Neural cell (in vitro differentiated cells): ENCODE measurements around the gene NARS2.

Experiments
- EP300 ChIP-seq: fragments of 450-650 bp; conservative IDR thresholded peaks from 2 replicates; pipeline ENCODE4 v1.6.1; 2014; ENCODE audit warnings: antibody characterized with exemption, mild to moderate bottlenecking, moderate library complexity; ENCODE audit not compliant: poor library complexity, severe bottlenecking
- EZH2 ChIP-seq: fragments of 200-600, 300-800 bp; shearing (Covaris generic), sonication (generic); IDR thresholded peaks from 2 replicates; pipeline ENCODE4 v1.6.1; 2014; ENCODE audit warnings: antibody characterized with exemption, low read length, borderline replicate concordance, mild to moderate bottlenecking; ENCODE audit not compliant: insufficient read depth, poor library complexity, severe bottlenecking
- MXI1 ChIP-seq: fragments of 450-650 bp; conservative IDR thresholded peaks from 2 replicates; pipeline ENCODE4 v1.6.1; 2014; ENCODE audit warnings: antibody characterized with exemption, mild to moderate bottlenecking; ENCODE audit not compliant: poor library complexity, severe bottlenecking
- POLR2AphosphoS5 ChIP-seq: IDR thresholded peaks from 2 replicates; pipeline ENCODE4 v1.6.1; 2012
- RAD21 ChIP-seq: fragments of 450-650 bp; conservative IDR thresholded peaks from 2 replicates; pipeline ENCODE4 v1.6.1; 2014; ENCODE audit warnings: antibody characterized with exemption, mild to moderate bottlenecking, moderate library complexity
- SMC3 ChIP-seq: fragments of 450-650 bp; conservative IDR thresholded peaks from 2 replicates; pipeline ENCODE4 v1.6.1; 2014; ENCODE audit warnings: antibody characterized with exemption, mild to moderate bottlenecking, moderate library complexity; ENCODE audit not compliant: poor library complexity
- TAF1 ChIP-seq: IDR thresholded peaks from 2 replicates; pipeline ENCODE4 v1.6.1; 2012; ENCODE audit warnings: low read depth
- TF ChIP-seq, protein P1 (sequence below): fragments of 450-650 bp; IDR thresholded peaks from 2 replicates; pipeline ENCODE4 v1.5.1; 2014; ENCODE audit warnings: antibody characterized with exemption, mild to moderate bottlenecking, moderate library complexity; ENCODE audit not compliant: poor library complexity, severe bottlenecking
- TF ChIP-seq, protein P2 (sequence below): IDR thresholded peaks from 2 replicates; pipeline ENCODE4 v1.6.1; 2012; ENCODE audit warnings: borderline replicate concordance

DNA sequence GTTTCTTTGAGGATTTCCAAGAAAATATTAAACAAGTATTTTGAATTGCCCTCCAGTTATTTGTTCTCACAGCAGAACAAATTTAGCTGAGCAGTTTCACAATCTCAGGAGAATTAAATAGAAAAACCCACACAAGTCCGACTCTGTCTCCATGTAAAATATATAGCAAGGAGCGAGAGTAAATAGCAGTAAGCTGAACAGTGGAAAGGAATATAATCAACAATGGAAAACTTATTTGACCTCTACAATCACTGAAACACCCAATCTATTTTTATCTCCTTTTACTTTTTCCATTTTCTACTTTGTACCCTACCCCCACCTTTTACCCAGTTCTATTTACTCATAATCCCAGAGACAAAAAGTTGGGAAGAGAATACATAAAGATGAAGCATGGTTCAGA lies 34.4 kb downstream of the NARS2 start:
- TF ChIP-seq TAF1 (no peak), EP300 (no peak), EZH2 (no peak), POLR2AphosphoS5 (no peak), RAD21 (no peak), MXI1 (no peak), SMC3 (no peak)
- TF ChIP-seq, protein P1, sequence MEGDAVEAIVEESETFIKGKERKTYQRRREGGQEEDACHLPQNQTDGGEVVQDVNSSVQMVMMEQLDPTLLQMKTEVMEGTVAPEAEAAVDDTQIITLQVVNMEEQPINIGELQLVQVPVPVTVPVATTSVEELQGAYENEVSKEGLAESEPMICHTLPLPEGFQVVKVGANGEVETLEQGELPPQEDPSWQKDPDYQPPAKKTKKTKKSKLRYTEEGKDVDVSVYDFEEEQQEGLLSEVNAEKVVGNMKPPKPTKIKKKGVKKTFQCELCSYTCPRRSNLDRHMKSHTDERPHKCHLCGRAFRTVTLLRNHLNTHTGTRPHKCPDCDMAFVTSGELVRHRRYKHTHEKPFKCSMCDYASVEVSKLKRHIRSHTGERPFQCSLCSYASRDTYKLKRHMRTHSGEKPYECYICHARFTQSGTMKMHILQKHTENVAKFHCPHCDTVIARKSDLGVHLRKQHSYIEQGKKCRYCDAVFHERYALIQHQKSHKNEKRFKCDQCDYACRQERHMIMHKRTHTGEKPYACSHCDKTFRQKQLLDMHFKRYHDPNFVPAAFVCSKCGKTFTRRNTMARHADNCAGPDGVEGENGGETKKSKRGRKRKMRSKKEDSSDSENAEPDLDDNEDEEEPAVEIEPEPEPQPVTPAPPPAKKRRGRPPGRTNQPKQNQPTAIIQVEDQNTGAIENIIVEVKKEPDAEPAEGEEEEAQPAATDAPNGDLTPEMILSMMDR: no peak
- TF ChIP-seq, protein P2, sequence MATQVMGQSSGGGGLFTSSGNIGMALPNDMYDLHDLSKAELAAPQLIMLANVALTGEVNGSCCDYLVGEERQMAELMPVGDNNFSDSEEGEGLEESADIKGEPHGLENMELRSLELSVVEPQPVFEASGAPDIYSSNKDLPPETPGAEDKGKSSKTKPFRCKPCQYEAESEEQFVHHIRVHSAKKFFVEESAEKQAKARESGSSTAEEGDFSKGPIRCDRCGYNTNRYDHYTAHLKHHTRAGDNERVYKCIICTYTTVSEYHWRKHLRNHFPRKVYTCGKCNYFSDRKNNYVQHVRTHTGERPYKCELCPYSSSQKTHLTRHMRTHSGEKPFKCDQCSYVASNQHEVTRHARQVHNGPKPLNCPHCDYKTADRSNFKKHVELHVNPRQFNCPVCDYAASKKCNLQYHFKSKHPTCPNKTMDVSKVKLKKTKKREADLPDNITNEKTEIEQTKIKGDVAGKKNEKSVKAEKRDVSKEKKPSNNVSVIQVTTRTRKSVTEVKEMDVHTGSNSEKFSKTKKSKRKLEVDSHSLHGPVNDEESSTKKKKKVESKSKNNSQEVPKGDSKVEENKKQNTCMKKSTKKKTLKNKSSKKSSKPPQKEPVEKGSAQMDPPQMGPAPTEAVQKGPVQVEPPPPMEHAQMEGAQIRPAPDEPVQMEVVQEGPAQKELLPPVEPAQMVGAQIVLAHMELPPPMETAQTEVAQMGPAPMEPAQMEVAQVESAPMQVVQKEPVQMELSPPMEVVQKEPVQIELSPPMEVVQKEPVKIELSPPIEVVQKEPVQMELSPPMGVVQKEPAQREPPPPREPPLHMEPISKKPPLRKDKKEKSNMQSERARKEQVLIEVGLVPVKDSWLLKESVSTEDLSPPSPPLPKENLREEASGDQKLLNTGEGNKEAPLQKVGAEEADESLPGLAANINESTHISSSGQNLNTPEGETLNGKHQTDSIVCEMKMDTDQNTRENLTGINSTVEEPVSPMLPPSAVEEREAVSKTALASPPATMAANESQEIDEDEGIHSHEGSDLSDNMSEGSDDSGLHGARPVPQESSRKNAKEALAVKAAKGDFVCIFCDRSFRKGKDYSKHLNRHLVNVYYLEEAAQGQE: no peak
